Endodermal cell (in vitro differentiated cells): ENCODE results near the gene PCP4. TPM values are rescaled to one million over a fixed set of nuclear protein-coding genes. Genes with fewer than 3 reads are reported as not detected.

Experiments used
- DNase-seq: peaks from one replicate; pipeline ENCODE4 v3.0.0-alpha.2; 2017
- H3K27ac ChIP-seq: 2 replicates; pipeline ENCODE4 v1.5.1; 2013; ENCODE audit warnings: mild to moderate bottlenecking, low read depth, low read length, moderate library complexity
- H3K27me3 ChIP-seq: 2 replicates; pipeline ENCODE4 v1.6.1; 2013; ENCODE audit warnings: mild to moderate bottlenecking, low read length, moderate library complexity; ENCODE audit not compliant: insufficient read depth, control insufficient read depth, poor library complexity, severe bottlenecking
- H3K36me3 ChIP-seq: 2 replicates; pipeline ENCODE4 v1.7.0; 2013; ENCODE audit warnings: mild to moderate bottlenecking, low read length, moderate library complexity; ENCODE audit not compliant: control insufficient read depth, insufficient read depth
- H3K4me1 ChIP-seq: one replicate; pipeline ENCODE4 v1.7.0; 2013; ENCODE audit warnings: low read length; ENCODE audit not compliant: control insufficient read depth, insufficient read depth
- H3K4me3 ChIP-seq: 2 replicates; pipeline ENCODE4 v1.5.1; 2013; ENCODE audit warnings: mild to moderate bottlenecking, low read length, moderate library complexity
- H3K9ac ChIP-seq: 2 replicates; pipeline ENCODE4 v1.6.1; 2013; ENCODE audit warnings: mild to moderate bottlenecking, low read length, moderate library complexity; ENCODE audit not compliant: poor library complexity, severe bottlenecking; ENCODE audit errors: extremely low read depth
- H3K9me3 ChIP-seq: 2 replicates; pipeline ENCODE4 v1.6.1; 2013; ENCODE audit warnings: mild to moderate bottlenecking, low read length, moderate library complexity; ENCODE audit not compliant: control insufficient read depth
- H3K27ac Mint-ChIP-seq: 2 replicates; pipeline ENCODE4 v1.8.0; 2020; ENCODE audit warnings: mixed read lengths
- H3K27me3 Mint-ChIP-seq: 2 replicates; pipeline ENCODE4 v1.8.0; 2021; ENCODE audit warnings: mild to moderate bottlenecking, mixed read lengths; ENCODE audit not compliant: insufficient read depth
- H3K36me3 Mint-ChIP-seq: 2 replicates; pipeline ENCODE4 v1.8.0; 2020; ENCODE audit warnings: low read depth, mixed read lengths
- H3K4me1 Mint-ChIP-seq: 2 replicates; pipeline ENCODE4 v1.8.0; 2020; ENCODE audit warnings: mixed read lengths
- H3K4me3 Mint-ChIP-seq: 2 replicates; pipeline ENCODE4 v1.8.0; 2020; ENCODE audit warnings: mild to moderate bottlenecking, moderate library complexity, mixed read lengths
- H3K9me3 Mint-ChIP-seq: 2 replicates; pipeline ENCODE4 v1.8.0; 2020; ENCODE audit warnings: mild to moderate bottlenecking, mixed read lengths
- WGBS, 2 experiments: methylation state at CpG; one replicate each; pipeline versions ENCODE4 v1.1.5 to v1.1.7; 2013; ENCODE audit warnings: missing lambda C conversion rate in 2 of 2, mixed read lengths in 1 of 2; ENCODE audit not compliant: insufficient coverage in 1 of 2, insufficient read length in 1 of 2; 5-methylcytosine and 5-hydroxymethylcytosine counted together
- total RNA-seq, 2 donors: library from RNA; stranded (reverse); fragmentation: NEBNext Ultra II Directional in 1 of 2; extraction: Animal tissue kit (Norgen Biotek cat#: 25700) in 1 of 2; gene quantifications; 2 replicates in 1 of 2; 3 replicates in 1 of 2; pipeline ENCODE4 v1.2.1, GENCODE V29; 2021
- TF ChIP-seq, protein P1 (sequence below): fragments of 200-600 bp; sonication (generic); conservative IDR thresholded peaks from 2 replicates; pipeline ENCODE4 v1.5.0; 2021; ENCODE audit warnings: antibody characterized with exemption, mild to moderate bottlenecking

The PCP4 gene
- total RNA-seq, 2 donors from 2014 or later = 0.44 TPM; not detected in 1

DNA sequence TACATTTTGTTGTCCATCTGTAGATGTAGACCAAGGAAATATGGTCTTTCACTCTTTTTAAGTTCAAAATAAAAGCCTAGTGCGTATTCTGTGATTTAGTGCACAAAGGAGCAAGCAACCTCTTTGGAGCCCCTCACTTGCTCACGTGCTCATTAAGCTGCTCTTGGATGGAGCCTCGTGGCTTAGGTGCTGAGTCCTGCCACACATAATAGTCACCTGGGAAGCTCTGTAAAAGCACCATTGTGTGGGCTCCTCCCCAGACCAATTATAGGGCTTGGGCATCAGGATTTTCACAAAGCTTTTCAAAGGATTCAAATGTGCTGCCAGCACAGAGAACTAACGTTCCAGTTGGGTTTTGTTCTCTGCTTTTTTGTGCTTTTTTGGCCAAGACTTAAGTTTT, 85.0 kb downstream of the PCP4 start:
- Mint-ChIP-seq H3K27ac (no peak overlapping the region), H3K27me3 (peaks cover 16% of the 10 kb centered on the region), H3K4me3 (no peak overlapping the region), H3K4me1 (peaks cover 20% of the 10 kb centered on the region), H3K36me3 (no peaks in the 10 kb centered on the region), H3K9me3 (no peaks in the 10 kb centered on the region)
- Histone ChIP-seq H3K36me3 (no peaks in the 10 kb centered on the region), H3K4me3 (no peak overlapping the region), H3K4me1 (no peaks in the 10 kb centered on the region), H3K9ac (no peak overlapping the region), H3K27ac (no peak overlapping the region), H3K9me3 (no peaks in the 10 kb centered on the region), H3K27me3 (no peaks in the 10 kb centered on the region)
- TF ChIP-seq, protein P1, sequence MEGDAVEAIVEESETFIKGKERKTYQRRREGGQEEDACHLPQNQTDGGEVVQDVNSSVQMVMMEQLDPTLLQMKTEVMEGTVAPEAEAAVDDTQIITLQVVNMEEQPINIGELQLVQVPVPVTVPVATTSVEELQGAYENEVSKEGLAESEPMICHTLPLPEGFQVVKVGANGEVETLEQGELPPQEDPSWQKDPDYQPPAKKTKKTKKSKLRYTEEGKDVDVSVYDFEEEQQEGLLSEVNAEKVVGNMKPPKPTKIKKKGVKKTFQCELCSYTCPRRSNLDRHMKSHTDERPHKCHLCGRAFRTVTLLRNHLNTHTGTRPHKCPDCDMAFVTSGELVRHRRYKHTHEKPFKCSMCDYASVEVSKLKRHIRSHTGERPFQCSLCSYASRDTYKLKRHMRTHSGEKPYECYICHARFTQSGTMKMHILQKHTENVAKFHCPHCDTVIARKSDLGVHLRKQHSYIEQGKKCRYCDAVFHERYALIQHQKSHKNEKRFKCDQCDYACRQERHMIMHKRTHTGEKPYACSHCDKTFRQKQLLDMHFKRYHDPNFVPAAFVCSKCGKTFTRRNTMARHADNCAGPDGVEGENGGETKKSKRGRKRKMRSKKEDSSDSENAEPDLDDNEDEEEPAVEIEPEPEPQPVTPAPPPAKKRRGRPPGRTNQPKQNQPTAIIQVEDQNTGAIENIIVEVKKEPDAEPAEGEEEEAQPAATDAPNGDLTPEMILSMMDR = no peak
- 71 to 86% methylated on average over 4 of the region's 4 CpGs for WGBS, 2 experiments
- DNase-seq = no peak

DNA sequence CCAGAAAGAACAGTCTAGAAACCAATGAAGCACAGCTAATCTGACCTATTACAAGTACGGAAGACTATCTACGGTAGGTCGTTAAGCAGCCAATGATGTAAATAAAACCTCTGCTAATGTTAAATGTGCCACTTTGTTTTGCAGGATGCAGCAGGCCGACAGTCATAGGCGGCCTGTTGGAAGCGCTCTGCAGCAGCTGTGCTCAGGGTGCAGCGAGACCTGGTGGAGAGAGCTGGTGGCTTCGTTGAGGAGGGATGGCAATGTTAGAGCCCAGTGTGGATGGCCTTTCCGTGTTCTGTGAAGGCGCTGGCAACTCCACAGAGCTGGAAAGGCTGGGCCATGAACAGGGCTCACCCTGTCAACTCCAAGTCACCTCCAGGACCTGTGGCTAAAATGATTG, 87.3 kb downstream of the PCP4 start:
- Histone ChIP-seq H3K9ac (no peak overlapping the region), H3K27ac (no peak overlapping the region), H3K4me1 (no peaks in the 10 kb centered on the region), H3K27me3 (no peaks in the 10 kb centered on the region), H3K4me3 (peak overlapping the region; percentile 19), H3K9me3 (peaks cover 5% of the 10 kb centered on the region), H3K36me3 (no peaks in the 10 kb centered on the region)
- TF ChIP-seq, protein P1 = no peak
- Mint-ChIP-seq H3K4me1 (peaks cover 20% of the 10 kb centered on the region), H3K36me3 (no peaks in the 10 kb centered on the region), H3K27me3 (peaks cover 16% of the 10 kb centered on the region), H3K4me3 (no peak overlapping the region), H3K9me3 (peaks cover 5% of the 10 kb centered on the region), H3K27ac (no peak overlapping the region)
- WGBS, 2 experiments = 87 to 90% methylated on average over 5 to 10 of the region's 10 CpGs
- no peak for DNase-seq

DNA sequence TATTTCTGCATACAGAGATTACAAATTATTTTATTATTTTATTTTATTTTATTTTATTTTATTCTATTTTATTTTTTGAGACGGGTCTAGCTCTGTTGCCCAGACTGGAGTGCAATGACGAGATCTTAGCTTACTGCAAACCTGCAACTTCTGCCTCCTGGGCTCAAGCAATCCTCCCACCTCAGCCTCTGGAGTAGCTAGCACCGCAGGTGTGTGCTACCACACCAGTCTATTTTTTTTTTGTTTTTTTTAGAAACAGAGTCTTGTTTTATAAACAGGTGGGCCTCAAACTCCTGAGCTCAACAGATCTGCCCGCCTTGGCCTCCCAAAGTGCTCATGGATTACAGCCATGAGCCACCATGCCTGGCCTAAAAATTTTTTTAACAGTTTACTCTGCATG, 88.1 kb downstream of the PCP4 start:
- TF ChIP-seq, protein P1 = no peak
- Histone ChIP-seq H3K4me3 (no peak overlapping the region), H3K9me3 (peaks cover 13% of the 10 kb centered on the region), H3K27me3 (no peaks in the 10 kb centered on the region), H3K36me3 (no peaks in the 10 kb centered on the region), H3K9ac (no peak overlapping the region), H3K4me1 (no peaks in the 10 kb centered on the region), H3K27ac (no peak overlapping the region)
- Mint-ChIP-seq H3K27me3 (peaks cover 14% of the 10 kb centered on the region), H3K4me1 (peaks cover 20% of the 10 kb centered on the region), H3K27ac (no peak overlapping the region), H3K9me3 (peaks cover 13% of the 10 kb centered on the region), H3K4me3 (no peak overlapping the region), H3K36me3 (no peaks in the 10 kb centered on the region)
- 93 to 99% methylated on average over 2 to 4 of the region's 4 CpGs for WGBS, 2 experiments
- DNase-seq = no peak
